Caco-2 (cell line): Measurements from ENCODE around the gene TCEA3. TPM values are rescaled to one million over a fixed set of nuclear protein-coding genes. Genes with fewer than 3 reads are reported as not detected.

Source experiments
- BruUV-seq: library from RNA; stranded (reverse); fragments of 400-500 nt; replicated peaks from 2 replicates; lab custom pipeline; 2021; lab: Mats Ljungman, UMichigan
- CTCF ChIA-PET: fragments of 300-600 bp; sonication (Branson Sonifier 250); formaldehyde crosslinking; loops from one replicate; lab custom pipeline; 2022; ENCODE audit warnings: antibody characterized with exemption; lab: Charles Lee
- POLR2A ChIA-PET: fragments of 300-600 bp; sonication (Branson Sonifier 250); formaldehyde crosslinking; loops from one replicate; lab custom pipeline; 2022; ENCODE audit warnings: antibody characterized with exemption; lab: Charles Lee
- DNase-seq, 2 experiments: peaks; one replicate each; pipeline versions ENCODE4 v3.0.0 to v3.0.0-alpha.2; 2020 to 2022
- H3K27me3 ChIP-seq: replicated peaks from 2 replicates; pipeline ENCODE4 v1.6.0; 2011; ENCODE audit warnings: low read length; ENCODE audit not compliant: control insufficient read depth, insufficient read depth
- H3K36me3 ChIP-seq: 2 replicates; pipeline ENCODE4 v1.5.1; 2011; ENCODE audit warnings: low read length; ENCODE audit not compliant: control insufficient read depth, insufficient read depth
- H3K4me1 ChIP-seq: fragments of 250-450 bp; sonication (Bioruptor Pico); 2 replicates; pipeline ENCODE4 v1.5.1; 2020; ENCODE audit warnings: mild to moderate bottlenecking
- H3K4me3 ChIP-seq: 2 replicates; pipeline ENCODE4 v1.5.1; 2011; ENCODE audit warnings: low read depth, mild to moderate bottlenecking, control low read depth, low read length
- H3K9me3 ChIP-seq: fragments of 250-450 bp; sonication (Bioruptor Pico); 2 replicates; pipeline ENCODE4 v1.5.1; 2020; ENCODE audit warnings: mild to moderate bottlenecking, moderate library complexity
- H3K27ac Mint-ChIP-seq: one replicate; pipeline ENCODE4 v1.8.0; 2022; ENCODE audit warnings: mixed read lengths; ENCODE audit not compliant: unreplicated experiment
- H3K27me3 Mint-ChIP-seq: one replicate; pipeline ENCODE4 v1.8.0; 2022; ENCODE audit warnings: mixed read lengths; ENCODE audit not compliant: insufficient read depth, unreplicated experiment
- H3K36me3 Mint-ChIP-seq: one replicate; pipeline ENCODE4 v1.8.0; 2022; ENCODE audit warnings: mild to moderate bottlenecking, mixed read lengths; ENCODE audit not compliant: insufficient read depth, unreplicated experiment
- H3K4me1 Mint-ChIP-seq: one replicate; pipeline ENCODE4 v1.8.0; 2022; ENCODE audit warnings: low read depth, mixed read lengths; ENCODE audit not compliant: unreplicated experiment
- H3K4me3 Mint-ChIP-seq: one replicate; pipeline ENCODE4 v1.8.0; 2022; ENCODE audit warnings: mild to moderate bottlenecking, moderate library complexity, mixed read lengths; ENCODE audit not compliant: unreplicated experiment
- H3K9me3 Mint-ChIP-seq: one replicate; pipeline ENCODE4 v1.8.0; 2022; ENCODE audit warnings: mixed read lengths; ENCODE audit not compliant: unreplicated experiment
- intact Hi-C: fragments of 100-400 bp; cut with micrococcal nuclease; formaldehyde crosslinking; loops from one replicate; pipeline ENCODE4 v1.10.0; 2022; ENCODE audit not compliant: unreplicated experiment
- total RNA-seq: library from RNA; stranded (reverse); gene quantifications from 2 replicates; pipeline ENCODE4 v1.2.3, GENCODE V29; 2022
- TF ChIP-seq, protein P1 (sequence below), 2 experiments: fragments of 200-600 bp in 1 of 2; IDR thresholded peaks; 1 replicate in 1 of 2; 2 replicates in 1 of 2; pipeline versions ENCODE4 v1.5.1 to v1.8.0; 2011 to 2022; ENCODE audit warnings: antibody characterized with exemption in 1 of 2, control low read depth in 1 of 2, inconsistent platforms in 1 of 2, low read depth in 1 of 2, low read length in 1 of 2, mild to moderate bottlenecking in 1 of 2, moderate library complexity in 1 of 2; ENCODE audit not compliant: insufficient read depth in 1 of 2, severe bottlenecking in 1 of 2, unreplicated experiment in 1 of 2

The TCEA3 gene
- total RNA-seq, 1 experiment from 2014 or later = 14.6 TPM

DNA sequence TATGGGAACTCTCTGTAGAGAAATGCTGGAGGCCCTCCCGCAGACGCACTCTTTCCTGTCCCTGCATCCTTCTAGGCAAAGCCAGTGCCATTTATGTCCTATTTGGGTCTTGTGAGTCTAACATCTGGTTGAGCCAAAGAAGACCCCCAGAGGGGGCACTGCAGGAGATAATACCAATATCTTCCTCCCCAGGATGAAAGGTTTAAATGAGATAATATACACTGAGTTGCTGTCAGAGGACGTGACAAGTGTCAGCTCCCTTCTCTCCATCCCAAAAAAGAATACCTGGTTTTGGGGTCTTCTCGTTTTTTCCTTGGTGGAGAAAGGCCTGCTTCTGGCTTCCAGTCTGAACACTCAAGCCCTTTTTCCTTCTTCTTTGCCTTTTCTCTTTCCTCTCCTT lies 7.6 kb downstream of the TCEA3 start:
- Mint-ChIP-seq H3K27ac (no peak overlapping the region), H3K4me3 (no peak overlapping the region), H3K9me3 (no peaks in the 10 kb centered on the region), H3K27me3 (no peaks in the 10 kb centered on the region), H3K36me3 (no peaks in the 10 kb centered on the region), H3K4me1 (no peaks in the 10 kb centered on the region)
- no peak for DNase-seq
- CTCF ChIA-PET = no interaction called here
- H3K4me1 ChIP-seq = no peaks in the 10 kb centered on the region
- H3K9me3 ChIP-seq = no peaks in the 10 kb centered on the region
- POLR2A ChIA-PET = no interaction called here
- no peaks in the 10 kb centered on the region for H3K36me3 ChIP-seq
- TF ChIP-seq, protein P1, sequence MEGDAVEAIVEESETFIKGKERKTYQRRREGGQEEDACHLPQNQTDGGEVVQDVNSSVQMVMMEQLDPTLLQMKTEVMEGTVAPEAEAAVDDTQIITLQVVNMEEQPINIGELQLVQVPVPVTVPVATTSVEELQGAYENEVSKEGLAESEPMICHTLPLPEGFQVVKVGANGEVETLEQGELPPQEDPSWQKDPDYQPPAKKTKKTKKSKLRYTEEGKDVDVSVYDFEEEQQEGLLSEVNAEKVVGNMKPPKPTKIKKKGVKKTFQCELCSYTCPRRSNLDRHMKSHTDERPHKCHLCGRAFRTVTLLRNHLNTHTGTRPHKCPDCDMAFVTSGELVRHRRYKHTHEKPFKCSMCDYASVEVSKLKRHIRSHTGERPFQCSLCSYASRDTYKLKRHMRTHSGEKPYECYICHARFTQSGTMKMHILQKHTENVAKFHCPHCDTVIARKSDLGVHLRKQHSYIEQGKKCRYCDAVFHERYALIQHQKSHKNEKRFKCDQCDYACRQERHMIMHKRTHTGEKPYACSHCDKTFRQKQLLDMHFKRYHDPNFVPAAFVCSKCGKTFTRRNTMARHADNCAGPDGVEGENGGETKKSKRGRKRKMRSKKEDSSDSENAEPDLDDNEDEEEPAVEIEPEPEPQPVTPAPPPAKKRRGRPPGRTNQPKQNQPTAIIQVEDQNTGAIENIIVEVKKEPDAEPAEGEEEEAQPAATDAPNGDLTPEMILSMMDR (IDR thresholded peaks at IDR 0.05; ENCODE audit: insufficient read depth in 1 of 2, low read depth in 1 of 2, low read length in 1 of 2, severe bottlenecking in 1 of 2, unreplicated experiment in 1 of 2) = no peak
- no peak overlapping the region for H3K4me3 ChIP-seq
- no peaks in the 10 kb centered on the region for H3K27me3 ChIP-seq
- BruUV-seq = no TSS peak
- intact Hi-C loops = no loop called here

DNA sequence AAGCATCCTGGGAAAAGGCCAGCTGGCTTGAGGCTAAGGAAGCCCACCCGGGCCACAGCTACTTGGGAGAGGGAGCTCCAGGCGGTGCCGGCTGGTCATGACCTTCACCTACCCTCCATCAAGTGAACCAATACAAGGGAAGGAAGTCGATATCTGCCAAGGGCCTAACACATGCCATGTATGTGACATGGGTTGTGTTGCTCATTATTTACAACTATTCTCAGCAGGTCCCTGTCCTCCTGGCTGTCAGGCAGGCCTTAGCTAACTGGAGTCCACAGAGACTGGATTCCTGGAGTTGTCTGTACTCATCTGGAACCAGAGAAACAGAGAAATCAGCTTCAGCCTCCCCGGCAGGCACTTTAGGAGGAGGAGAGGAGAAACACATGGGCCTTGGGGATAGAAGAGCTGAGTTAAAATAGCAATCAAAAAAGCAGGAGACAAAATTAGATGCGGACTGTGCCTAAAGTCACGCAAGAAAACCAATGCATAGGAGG lies 15.7 kb downstream of the TCEA3 start:
- Histone ChIP-seq H3K9me3 (no peaks in the 10 kb centered on the region), H3K4me1 (no peaks in the 10 kb centered on the region), H3K36me3 (no peaks in the 10 kb centered on the region; the same call in 1 of the 2 replicates), H3K4me3 (no peak overlapping the region), H3K27me3 (no peaks in the 10 kb centered on the region)
- Mint-ChIP-seq H3K36me3 (no peaks in the 10 kb centered on the region), H3K27me3 (no peaks in the 10 kb centered on the region), H3K27ac (no peak overlapping the region), H3K4me3 (no peak overlapping the region), H3K4me1 (peaks cover 7% of the 10 kb centered on the region), H3K9me3 (no peaks in the 10 kb centered on the region)
- ChIA-PET POLR2A (no interaction called here), CTCF (no interaction called here)
- TF ChIP-seq, protein P1 (IDR thresholded peaks at IDR 0.05; ENCODE audit: insufficient read depth in 1 of 2, low read depth in 1 of 2, low read length in 1 of 2, severe bottlenecking in 1 of 2, unreplicated experiment in 1 of 2) = no peak
- intact Hi-C loops = loop anchor here (10.0 kb wide), 1 partner anchor 64 kb away; the partner anchor contains the start of gene HNRNPR
- DNase-seq = no peak
- no TSS peak for BruUV-seq

DNA sequence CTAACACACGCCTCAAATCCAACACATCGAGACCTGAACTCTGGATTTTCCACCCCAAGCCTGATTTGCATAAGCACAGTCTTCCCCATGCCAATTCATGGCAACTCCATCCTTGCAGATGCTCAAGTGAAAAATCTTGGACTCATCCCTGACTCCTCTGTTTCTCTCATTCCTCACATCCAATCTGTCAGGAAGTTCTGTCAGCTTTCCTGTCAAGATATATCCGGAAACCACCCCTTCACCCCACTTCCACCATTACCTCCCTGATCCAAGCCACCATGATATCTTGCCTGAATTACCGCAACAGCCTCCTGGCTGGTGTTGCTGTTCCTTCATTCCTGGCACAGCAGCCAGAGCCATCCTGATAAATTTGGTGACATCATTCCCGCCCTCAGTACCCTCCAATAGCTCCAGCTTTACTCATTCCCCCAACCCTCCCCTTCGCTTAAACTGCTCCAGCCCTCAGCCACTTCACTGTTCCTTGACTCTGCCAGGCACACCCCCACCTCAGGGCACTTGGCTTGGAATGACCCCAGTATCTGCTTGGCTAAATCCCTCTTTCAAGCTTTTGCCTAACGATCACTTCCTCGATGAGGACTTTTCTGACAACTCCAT lies 17.4 kb downstream of the TCEA3 start:
- H3K4me1 ChIP-seq = 0 out of 2 replicates have a peak, but pooled peaks cover 7% of the 10 kb centered on the region
- ChIA-PET CTCF (no interaction called here), POLR2A (no interaction called here)
- no peaks in the 10 kb centered on the region; the same call in 1 of the 2 replicates for H3K36me3 ChIP-seq
- no peak for DNase-seq
- H3K9me3 ChIP-seq = no peaks in the 10 kb centered on the region
- H3K36me3 Mint-ChIP-seq = no peaks in the 10 kb centered on the region
- intact Hi-C loops = loop anchor here (10.0 kb wide), 1 partner anchor 62 kb away; the partner anchor contains the start of gene HNRNPR
- no peak overlapping the region for H3K4me3 Mint-ChIP-seq
- peaks cover 8% of the 10 kb centered on the region for H3K4me1 Mint-ChIP-seq
- H3K4me3 ChIP-seq = no peak overlapping the region
- no peak overlapping the region for H3K27ac Mint-ChIP-seq
- no TSS peak for BruUV-seq
- H3K27me3 Mint-ChIP-seq = no peaks in the 10 kb centered on the region
- H3K27me3 ChIP-seq = no peaks in the 10 kb centered on the region
- no peaks in the 10 kb centered on the region for H3K9me3 Mint-ChIP-seq
- TF ChIP-seq, protein P1 (IDR thresholded peaks at IDR 0.05; ENCODE audit: insufficient read depth in 1 of 2, low read depth in 1 of 2, low read length in 1 of 2, severe bottlenecking in 1 of 2, unreplicated experiment in 1 of 2) = no peak
